Measurements from ENCODE around the gene ENTPD8.
A peak's percentile ranks its signal among the peaks of the same experiment; 100 is the strongest.
"Not testable (repeated sequence)": the region's sequence is repeated elsewhere in the genome, so short reads cannot be mapped to it uniquely, and the experiment has no call there.

The ENTPD8 gene

DNA sequence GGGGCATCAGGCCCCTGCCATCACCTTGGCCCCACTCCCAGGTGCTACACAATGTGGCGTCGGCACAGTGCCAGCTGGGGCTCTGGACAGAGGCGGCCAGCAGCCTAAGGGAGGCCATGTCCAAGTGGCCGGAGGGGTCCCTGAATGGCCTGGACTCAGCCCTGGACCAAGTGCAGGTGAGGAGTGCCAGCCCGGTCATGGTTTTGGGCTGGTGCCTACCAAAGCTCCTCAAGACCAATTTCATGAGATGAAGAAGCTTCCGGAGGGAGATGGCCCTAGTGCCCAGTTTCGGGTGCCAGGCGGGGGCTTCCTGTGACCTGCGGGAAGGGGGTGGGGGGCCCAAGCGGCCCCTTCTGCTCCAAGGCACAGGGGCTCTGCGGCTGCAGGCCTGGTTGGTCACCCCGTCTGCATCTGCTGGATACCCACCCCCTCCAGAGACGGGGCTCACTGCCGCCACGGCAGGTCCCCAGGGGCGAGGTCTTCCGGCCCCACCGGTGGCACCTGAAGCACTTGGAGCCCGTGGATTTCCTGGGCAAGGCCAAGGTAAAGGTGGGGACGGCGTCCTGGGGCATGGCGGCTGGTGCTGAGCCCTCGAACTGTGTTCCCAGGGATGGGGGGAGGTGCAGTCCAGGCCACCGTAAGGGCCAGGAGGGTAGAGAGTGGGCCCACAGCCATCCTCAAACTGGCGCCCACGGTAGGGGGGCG is 12.2 kb downstream of the ENTPD8 start:
- no peak for DNase-seq

DNA sequence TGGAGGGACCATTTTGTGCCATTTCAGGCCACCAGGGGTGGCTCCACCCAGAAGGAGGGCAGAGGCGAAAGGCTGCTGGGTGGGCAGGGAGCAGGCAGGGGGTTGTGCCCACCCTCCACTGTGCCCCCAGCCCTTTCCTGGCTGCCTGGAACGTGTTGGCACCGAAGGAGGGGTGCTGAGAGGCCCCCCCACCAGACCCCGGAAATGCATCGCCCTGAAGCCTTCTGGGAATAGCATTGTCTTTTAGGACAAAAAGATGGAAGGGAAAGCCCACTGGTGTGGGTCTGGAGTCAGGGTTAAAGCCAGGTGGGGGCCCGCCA is 12.9 kb downstream of the ENTPD8 start:
- no peak for DNase-seq

DNA sequence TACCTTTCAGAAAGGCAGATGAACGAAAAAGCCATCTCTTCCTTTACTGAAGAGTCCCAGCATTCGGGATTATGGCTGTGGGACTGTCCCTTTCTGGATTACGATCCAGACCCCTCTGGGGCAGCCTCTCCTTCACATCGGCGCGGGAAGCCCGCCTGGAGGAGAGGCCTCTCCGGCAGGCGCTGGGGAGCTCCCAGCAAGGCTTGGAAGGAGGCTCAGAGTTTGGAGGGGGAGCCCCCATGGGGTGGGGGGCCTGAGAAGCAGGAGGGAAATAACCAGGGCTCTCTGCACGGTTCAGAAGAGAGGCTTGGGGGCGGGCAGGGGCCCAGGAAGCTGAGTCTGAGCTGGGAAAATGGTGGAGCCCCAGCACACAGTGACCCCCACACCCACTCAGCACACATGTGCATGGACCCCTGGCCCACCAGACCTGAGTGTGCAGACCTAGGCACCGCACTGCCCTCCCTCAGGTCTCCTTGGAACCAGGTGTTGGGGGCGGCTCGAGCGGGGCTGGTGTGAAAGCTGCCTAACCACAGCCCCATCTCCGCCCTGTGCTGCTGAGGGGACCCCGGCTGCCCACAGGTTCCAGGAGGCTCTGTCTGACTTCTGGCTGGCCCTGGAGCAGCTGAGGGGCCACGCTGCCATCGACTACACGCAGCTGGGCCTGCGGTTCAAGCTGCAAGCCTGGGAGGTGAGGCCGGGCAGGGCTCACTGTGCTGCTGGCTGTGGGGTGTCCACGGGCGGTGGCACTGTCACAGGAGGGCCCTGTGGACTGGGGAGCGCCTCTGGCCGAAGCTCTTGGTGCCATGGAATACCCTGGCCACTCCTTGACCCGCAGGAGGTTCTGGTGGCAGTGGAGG is 13.5 kb downstream of the ENTPD8 start:
- no peak for DNase-seq

DNA sequence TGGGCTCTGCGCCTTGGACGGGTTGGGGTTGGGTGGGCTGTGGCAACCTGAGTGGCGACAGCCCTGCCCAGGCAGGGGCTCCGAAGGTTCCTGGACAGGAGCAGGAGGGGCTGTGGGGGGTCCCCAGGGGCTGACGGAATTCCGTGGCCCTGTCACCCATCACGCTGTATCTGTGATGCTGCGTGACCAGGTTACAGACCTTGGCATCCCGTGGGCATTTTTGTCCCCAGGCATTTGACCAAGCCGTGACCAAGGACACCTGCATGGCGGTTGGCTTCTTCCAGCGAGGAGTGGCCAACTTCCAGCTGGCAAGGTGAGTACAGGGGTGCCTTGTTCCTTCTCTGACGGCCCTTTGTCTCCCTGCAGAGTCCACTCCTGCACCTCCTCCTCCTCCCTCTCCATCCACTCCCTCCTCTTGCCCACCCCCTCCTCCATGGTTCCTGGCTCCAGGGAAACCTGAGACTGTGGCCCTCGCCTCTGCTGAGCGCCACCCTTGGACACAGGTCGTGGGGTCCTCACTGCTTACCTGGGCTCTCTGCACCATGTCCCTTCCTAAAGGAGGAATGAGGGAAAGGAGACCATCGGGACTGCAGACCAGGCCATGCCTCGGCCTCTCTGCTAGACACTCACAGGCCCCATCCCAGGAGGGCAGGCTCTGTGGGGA is 15.0 kb downstream of the ENTPD8 start:
- DNase-seq: no peak

DNA sequence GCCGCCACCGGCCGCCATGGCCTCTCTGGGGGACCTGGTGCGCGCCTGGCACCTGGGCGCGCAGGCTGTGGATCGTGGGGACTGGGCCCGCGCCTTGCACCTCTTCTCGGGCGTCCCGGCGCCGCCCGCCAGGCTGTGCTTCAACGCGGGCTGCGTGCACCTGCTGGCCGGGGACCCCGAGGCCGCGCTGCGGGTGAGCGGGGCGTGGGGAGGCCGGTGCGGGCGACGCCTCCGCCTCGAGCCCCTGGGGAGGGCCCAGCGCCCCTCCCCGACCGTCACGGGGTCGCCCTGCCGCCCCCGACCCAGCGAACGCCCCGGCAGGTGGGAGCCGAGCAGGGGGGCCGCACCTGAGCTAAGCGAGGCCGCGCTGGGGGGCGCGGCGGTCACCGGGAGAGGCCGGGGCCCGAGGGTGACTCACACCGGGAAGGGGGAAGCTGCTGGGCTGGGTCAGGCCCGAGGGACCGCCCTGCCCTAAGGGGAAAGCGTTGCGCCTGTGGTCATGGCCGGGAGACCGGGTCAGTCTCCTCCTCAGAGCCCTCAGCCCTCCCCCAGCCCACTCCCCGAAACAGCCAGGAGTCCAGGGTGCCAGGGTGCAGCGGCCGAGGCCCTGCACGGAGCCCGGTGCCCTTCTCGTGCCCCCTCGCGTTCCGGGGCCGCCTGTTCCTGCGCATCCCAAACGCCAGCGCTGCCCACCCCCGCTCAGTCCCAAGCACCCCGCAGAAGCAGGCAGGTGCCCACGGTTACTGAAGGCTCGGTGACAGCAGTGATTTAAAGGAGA is 17.5 kb downstream of the ENTPD8 start:
- peak; percentile 62 for DNase-seq

DNA sequence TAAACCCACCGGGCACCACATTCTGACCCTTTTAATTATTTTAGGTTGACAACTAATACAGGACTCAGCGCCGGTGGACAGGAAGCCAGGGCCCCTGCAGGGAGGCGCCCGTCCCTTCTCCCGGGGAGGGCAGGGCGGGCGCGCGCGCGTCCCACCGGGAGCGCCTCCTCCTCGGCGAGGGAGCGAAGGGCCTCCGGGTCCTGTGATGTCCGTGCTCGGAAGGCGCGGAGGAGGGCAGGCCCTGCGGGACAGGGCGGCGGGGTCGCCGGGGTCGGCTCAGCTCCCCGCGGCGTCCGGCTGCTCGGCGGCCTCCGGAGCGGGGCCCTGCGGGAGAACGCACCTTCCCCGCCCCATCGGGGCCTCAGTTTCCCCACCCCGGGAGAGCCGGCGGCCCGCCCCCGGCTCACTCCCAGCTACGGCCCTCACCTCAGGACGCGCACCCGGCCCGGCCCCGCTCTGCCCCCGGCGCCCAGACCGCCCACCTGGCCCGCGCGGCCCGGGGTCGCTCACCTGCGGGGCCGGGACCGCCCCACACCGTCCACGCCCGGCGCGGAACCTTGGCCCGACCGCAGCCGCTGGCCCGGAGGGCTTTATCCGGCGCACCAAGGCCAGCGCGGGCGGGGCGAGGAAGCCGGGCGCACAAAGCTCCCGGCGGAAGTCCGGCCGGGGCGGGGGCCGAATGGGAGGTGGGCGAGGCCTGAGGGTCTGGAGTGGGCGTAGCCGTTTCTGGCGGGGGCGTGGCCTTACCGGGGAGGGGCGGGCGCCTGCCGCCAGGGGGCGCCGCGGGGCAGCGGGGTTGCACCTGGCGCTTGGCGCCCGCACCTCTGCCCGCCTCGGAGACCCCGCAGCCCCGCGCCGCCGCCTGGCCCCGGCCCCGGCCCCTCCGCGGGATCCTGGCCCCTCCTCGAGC is 18.3 kb downstream of the ENTPD8 start, which contains the start of the genes EXD3 and NOXA1:
EXD3 (minus strand) TSS at position 559 of the 910 bp plus-strand sequence. CDS start 27,805 bp downstream, outside the sequence.
NOXA1 (plus strand) TSS at position 790 of the 910 bp plus-strand sequence. CDS start 137 bp downstream, outside the sequence.
- peak; percentile 91 for DNase-seq

DNA sequence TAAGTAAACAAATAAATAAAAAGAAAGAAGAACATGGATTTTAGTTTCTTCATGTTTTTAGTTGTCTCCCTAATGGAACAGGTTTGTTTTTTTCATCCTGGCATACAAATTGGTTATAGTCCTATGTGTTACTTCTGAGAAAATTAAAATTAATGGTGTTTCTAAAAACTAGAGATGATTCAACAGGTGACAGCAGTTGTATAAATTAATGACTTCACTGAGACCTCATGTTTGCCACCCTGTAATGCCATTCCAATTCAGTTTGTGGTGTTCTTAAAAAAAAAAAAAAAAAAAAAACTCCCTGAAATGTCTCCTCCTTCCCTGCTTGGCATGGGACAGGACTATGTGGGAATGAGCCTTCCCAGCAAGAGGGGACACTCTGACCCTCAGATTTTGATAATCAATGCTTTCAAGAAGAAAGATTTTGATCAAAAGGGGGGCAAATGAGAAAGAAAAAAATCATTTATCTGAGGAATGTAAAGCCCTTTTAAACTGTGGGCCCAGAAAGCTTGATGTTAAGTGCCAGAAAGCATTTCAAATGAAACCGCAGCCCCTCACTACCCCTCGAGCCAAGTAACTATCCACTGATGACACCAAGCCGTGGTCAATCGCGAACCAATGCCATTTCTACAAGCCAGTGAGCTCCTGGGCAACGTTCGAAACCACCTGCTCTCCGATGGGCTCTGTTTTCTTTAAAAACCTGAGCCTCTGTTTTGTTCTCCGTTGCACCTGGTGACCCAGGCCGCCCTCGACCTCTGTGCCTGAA is 19.1 kb downstream of the ENTPD8 start:
- DNase-seq: no peak

DNA sequence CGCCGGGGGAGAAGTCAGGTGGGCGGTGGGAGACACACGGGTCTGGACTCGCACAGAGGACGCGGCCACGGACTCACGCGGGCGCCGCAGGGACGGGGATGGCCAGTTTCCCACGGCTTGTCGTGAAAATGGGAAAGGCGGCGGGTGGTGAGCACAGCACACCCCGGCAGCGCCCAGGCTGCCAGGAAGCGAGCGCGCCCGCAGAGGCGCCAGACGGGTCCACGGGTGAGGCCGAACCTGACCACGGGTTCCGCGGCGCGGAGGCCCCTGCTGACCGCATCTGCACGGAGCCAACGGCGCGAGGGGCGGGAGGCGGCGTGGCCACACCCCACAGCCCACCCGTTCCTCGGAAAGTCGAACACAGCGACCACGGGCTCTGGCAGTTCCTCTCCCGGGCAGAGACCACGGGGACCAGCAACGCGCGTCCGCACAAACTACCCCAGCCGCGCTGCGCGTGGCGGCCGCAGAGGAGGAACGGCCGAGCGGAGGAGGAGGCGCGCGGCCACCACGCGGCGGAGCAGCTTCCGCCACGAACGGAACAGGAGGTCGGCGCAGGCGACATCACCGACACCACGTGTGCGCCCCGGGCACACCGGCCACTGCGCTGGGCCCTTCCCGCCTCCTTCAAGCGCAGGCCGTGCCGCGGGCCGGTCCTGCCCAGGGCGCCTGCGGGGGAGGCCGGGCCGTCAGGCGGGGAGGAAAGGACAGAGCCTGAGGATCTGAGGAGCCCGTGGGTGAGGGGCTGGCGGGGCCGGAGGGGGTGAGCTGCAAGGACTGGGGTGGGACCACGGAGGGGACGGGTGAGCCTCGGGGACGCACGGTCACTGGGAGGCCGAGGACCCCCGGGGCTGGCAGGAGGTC is 23.8 kb downstream of the ENTPD8 start:
- peak; percentile 15 for DNase-seq

DNA sequence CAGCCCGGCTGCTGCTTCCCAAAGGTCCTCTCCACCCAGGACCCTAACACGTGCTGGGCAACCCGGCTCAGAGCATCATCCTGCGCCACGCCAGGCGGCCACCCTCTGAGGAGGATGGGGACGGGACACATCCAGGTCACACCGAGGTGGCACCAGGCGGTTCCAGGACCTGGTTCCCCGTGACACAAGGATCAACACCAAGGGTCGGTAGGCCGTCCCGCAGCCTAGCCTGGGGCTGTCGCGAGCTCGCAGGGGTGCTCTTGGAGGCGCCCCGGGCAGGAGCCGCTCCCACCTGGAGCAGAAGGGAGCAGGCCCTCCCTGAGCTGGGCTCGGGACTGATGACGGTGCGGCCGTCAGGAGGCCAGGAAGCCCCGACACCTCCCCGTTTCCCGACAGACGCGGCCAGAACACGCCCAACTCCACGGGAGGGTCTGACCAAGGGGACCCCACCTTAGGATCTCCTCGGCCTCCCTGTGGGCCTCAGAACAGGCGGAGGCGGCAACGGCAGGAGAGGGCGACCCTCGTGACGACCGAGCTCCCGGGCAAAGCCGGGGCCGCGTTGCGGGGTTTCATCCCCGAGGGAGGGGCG is 24.5 kb downstream of the ENTPD8 start:
- no peak for DNase-seq

DNA sequence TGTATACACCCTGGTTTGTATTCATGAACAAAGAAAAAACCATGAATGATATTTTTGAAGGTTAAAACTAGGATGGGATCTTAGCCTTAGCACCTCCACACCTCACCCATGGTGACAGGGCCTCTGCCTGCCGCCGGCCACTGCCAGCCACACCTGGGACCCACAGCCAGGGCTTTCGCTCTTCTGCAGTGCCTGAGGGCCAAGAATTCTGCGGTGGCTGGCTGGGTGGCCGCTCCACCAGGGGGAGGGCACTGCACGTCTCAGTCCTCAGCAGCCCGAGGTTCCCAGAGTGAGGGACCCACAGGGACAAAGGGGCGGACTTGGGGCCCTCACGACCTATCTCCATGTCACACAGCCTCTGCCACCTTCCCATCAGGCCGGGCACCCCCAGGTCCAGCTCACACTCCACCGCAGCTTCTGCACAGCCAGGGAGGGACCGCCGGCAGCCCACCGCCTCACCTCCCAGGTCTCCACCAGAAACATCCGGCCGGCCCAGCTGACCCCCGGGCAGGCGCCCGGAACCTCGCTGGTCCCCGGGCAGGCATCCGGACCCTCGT is 25.1 kb downstream of the ENTPD8 start:
- no peak for DNase-seq

DNA sequence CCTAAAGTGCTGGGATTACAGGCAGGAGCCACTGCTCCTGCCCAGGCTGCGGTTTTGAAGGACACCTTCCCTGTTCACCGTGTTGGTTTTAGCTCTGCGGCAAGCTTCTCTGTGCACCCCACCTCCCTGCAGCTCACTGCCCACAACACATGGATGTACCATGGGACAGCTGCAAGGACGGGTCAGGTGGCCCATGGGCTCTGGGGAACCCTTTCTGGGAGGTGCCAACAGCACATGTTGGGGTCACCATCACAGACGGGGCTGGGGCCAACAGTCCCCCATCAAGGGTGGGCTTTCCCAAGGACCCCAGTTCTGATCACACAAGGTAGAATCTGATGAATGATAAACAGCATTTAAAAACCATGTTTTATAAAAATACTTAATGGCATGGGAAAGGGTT is 25.7 kb downstream of the ENTPD8 start:
- no peak for DNase-seq

DNA sequence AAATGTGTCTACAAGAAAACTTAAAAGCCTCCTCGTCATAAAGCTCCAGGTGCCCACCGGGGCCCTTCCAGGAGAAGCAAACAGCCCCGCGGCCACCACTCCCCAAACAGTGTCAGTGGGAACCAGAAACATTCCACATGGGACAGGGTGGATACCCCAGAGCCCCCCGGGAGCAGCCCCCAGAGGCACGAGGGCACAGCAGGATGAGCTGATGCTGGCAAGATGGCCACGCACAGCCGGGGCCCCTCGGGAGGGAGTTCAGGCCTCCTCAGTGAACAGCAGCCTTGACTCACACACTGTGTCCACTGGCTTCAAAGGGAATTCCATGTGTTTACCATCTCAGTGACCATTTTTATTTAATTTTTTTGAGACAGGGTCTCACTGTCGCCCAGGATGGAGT is 28.7 kb downstream of the ENTPD8 start:
- DNase-seq: no peak

DNA sequence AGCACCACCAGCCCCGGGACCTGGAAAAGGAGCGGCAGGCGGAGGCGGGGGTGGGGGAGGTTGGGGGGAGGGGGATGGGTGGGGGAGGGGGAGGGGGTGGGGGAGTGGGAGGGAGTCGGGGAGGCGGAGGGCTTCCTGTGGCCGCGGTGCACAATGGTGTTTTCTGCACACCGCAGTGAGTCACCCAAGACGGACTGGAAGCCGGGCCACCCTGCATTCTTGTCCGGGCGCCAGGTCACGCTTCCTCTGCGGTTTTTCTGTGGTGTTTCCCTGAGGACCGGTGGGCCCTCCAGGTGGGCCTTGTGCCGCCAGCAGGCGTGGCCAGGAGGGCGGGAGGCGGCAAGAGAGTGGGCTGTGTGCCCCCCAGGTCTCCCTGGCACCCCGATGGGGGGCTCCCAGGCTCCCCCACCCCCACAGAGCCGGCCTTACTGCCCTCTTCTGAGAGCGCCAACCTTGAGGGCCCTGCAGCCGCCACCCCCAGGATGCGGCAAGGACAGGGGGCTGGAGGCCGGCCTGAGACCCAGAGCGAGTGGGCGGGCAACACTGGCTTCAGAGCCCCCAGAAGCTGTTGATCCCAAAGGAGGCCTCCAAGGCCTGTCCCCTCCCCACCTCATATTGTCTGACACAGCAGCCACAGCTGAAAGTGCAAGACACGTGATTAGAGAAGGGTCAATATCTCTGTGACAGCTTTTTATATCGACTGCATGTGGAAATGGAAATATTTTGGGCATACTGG is 29.3 kb downstream of the ENTPD8 start:
- peak; percentile 92 for DNase-seq

DNA sequence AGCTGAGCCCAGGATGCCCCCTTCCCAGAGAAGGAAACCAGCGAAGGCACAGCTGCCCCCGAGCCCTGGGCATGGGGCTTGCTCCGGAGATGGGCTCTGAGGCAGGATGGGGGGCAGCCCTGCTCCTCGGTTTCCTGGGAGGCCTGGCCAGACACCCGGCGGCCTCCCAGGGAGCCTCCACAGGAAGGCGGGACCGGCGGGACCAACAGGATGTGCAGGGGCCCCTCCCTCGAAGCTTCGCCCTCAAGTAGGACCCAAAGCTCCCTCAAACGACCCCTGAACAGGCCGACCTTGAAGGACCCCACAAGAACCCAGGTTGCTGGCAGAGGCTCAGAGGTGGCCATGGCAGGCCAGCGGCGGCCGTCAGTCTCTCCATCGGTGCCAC is 29.9 kb downstream of the ENTPD8 start:
- DNase-seq: no peak

DNA sequence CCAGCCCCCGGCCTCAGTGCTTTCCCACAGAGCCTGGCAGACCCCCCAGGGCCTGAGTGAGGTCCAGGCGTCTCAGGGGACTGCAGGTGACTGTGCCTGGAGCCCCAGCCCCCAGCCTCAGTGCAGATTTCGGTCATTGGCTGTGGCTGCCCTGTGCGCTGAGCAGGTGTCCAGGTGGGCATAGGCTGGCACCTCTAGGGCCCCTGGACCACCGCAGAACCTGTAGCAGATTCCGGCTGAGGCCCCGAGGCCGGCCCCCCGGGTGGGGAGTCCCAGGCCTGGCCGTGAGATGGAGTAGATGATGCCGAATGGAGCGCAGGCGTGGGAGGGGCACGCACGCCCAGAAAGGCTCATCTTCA is 30.3 kb downstream of the ENTPD8 start:
- DNase-seq: no peak

DNA sequence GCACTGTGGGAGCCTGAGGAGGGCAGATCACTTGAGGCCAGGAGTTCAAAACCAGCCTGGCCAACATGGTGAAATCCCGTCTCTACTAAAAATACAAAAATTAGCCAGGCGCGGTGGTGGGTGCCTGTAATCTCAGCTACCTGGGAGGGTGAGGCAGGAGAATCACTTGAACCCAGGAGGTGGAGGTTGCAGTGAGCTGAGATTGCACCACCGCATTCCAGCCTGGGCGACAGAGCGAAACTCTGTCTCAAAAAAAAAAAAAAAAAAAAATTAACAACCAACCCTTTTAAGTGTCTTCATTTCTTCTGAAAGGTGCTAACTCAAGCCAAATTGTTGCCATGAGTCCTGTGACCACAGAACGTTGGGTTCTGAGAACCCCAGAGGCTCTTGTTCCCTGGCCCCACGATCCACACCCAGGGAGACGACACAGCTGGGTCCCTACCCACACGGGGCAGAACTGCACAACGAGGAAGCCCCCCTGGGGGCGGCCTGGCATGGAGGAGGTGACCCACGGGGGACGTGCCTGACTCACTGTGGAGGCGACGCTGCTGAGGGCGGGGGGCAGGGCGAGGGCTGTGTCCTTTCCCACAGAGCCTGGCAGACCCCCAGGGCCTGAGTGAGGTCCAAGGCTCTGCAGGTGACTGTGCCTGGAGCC is 30.8 kb downstream of the ENTPD8 start:
- DNase-seq: not testable (repeated sequence)

DNA sequence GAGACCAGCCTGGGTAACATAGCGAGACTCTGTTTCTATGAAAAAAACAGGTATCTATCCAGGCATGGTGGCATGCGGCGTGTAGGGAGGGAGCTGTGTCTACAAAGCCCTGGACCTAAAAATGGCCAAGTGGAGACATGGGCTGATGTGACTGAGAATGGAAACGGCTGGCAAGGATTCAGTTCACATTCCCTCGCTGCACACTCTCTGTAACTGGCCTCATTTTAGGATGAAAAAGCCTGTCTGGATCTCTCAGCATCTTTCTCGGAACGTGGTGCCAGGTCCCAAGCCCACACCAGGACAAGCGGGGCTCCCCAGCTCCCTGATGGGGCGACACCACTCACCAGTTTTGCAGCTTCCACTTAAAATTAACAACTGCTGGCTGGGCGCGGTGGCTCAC is 31.6 kb downstream of the ENTPD8 start:
- DNase-seq: no peak

Measured in EL (cell line).